ENCODE data around the gene PSME2. TPM values are rescaled to one million over a fixed set of nuclear protein-coding genes. Genes with fewer than 3 reads are reported as not detected.

The PSME2 gene
- polyA plus RNA-seq, 1 donor, result 75.2 TPM

Other genes starting within 250 kb of the PSME2 start
- gene DHRS4, start 192.8 kb downstream of the PSME2 start, polyA plus RNA-seq (ENCODE audit: insufficient read length), result 21.9 TPM
- gene DHRS4L2, start 157.7 kb downstream of the PSME2 start, polyA plus RNA-seq (ENCODE audit: insufficient read length), result 9.2 TPM
- gene CARMIL3, start 94.6 kb downstream of the PSME2 start, polyA plus RNA-seq (ENCODE audit: insufficient read length), result 0.10 TPM
- not detected for gene CPNE6, start 75.0 kb downstream of the PSME2 start, polyA plus RNA-seq (ENCODE audit: insufficient read length)
- 4.3 TPM for gene PCK2, start 52.3 kb downstream of the PSME2 start, polyA plus RNA-seq (ENCODE audit: insufficient read length)
- gene DCAF11, start 31.8 kb downstream of the PSME2 start, polyA plus RNA-seq (ENCODE audit: insufficient read length), result 48.2 TPM
- gene NRL, start 31.7 kb downstream of the PSME2 start, polyA plus RNA-seq (ENCODE audit: insufficient read length), result 1.7 TPM
- 146 TPM for gene FITM1, start 16.0 kb downstream of the PSME2 start, polyA plus RNA-seq (ENCODE audit: insufficient read length)
- gene PSME1, start 10.4 kb downstream of the PSME2 start, polyA plus RNA-seq (ENCODE audit: insufficient read length), result 110 TPM
- gene EMC9, start 5.0 kb downstream of the PSME2 start, polyA plus RNA-seq (ENCODE audit: insufficient read length), result 29.8 TPM
- 39.5 TPM for gene RNF31, start 888 bp upstream of the PSME2 start, polyA plus RNA-seq (ENCODE audit: insufficient read length)
- 32.6 TPM for gene IRF9, start 14.7 kb upstream of the PSME2 start, polyA plus RNA-seq (ENCODE audit: insufficient read length)
- gene REC8, start 25.5 kb upstream of the PSME2 start, polyA plus RNA-seq (ENCODE audit: insufficient read length), result 14.5 TPM
- 33.5 TPM for gene IPO4, start 42.2 kb upstream of the PSME2 start, polyA plus RNA-seq (ENCODE audit: insufficient read length)
- 18.6 TPM for gene TM9SF1, start 48.8 kb upstream of the PSME2 start, polyA plus RNA-seq (ENCODE audit: insufficient read length)
- 4.5 TPM for gene TSSK4, start 59.1 kb upstream of the PSME2 start, polyA plus RNA-seq (ENCODE audit: insufficient read length)
- 37.6 TPM for gene CHMP4A, start 66.9 kb upstream of the PSME2 start, polyA plus RNA-seq (ENCODE audit: insufficient read length)
- 9.3 TPM for gene MDP1, start 69.5 kb upstream of the PSME2 start, polyA plus RNA-seq (ENCODE audit: insufficient read length)
- gene NEDD8, start 85.8 kb upstream of the PSME2 start, polyA plus RNA-seq (ENCODE audit: insufficient read length), result 176 TPM
- 45.8 TPM for gene GMPR2, start 86.3 kb upstream of the PSME2 start, polyA plus RNA-seq (ENCODE audit: insufficient read length)
- gene TINF2, start 96.0 kb upstream of the PSME2 start, polyA plus RNA-seq (ENCODE audit: insufficient read length), result 39.0 TPM
- 2.1 TPM for gene TGM1, start 116.6 kb upstream of the PSME2 start, polyA plus RNA-seq (ENCODE audit: insufficient read length)
- 15.0 TPM for gene RABGGTA, start 125.0 kb upstream of the PSME2 start, polyA plus RNA-seq (ENCODE audit: insufficient read length)
- 14.7 TPM for gene DHRS1, start 153.2 kb upstream of the PSME2 start, polyA plus RNA-seq (ENCODE audit: insufficient read length)
- 22.6 TPM for gene NOP9, start 153.2 kb upstream of the PSME2 start, polyA plus RNA-seq (ENCODE audit: insufficient read length)
- 10.3 TPM for gene CIDEB, start 161.4 kb upstream of the PSME2 start, polyA plus RNA-seq (ENCODE audit: insufficient read length)
- 4.1 TPM for gene LTB4R2, start 163.5 kb upstream of the PSME2 start, polyA plus RNA-seq (ENCODE audit: insufficient read length)
- 3.5 TPM for gene LTB4R, start 164.9 kb upstream of the PSME2 start, polyA plus RNA-seq (ENCODE audit: insufficient read length)
- gene ADCY4, start 188.5 kb upstream of the PSME2 start, polyA plus RNA-seq (ENCODE audit: insufficient read length), result 17.0 TPM
- 2.1 TPM for gene RIPK3, start 193.4 kb upstream of the PSME2 start, polyA plus RNA-seq (ENCODE audit: insufficient read length)
- gene NFATC4, start 221.6 kb upstream of the PSME2 start, polyA plus RNA-seq (ENCODE audit: insufficient read length), result 34.8 TPM

Measured in hindlimb muscle (tissue), 1 donor.